Measurements from ENCODE around the gene RNF186.

- no peak for TF ChIP-seq CTCF (IDR thresholded peaks at IDR 0.05)
- no peak for TF ChIP-seq POLR2AphosphoS5 (IDR thresholded peaks at IDR 0.05)
- no peak for TF ChIP-seq POLR2A (IDR thresholded peaks at IDR 0.05)
Observed at GRCh38 chr1:19860418-19860817, 45.3 kb upstream of the RNF186 start.

Measured in upper lobe of left lung (tissue), 4 donors.